Islet precursor cell (in vitro differentiated cells): ENCODE measurements around the gene ITGAE.
A peak's percentile ranks its signal among the peaks of the same experiment; 100 is the strongest.

Experiments used
- DNase-seq: peaks from one replicate; pipeline ENCODE4 v3.0.0-alpha.2; 2018

ITGAE gene

GRCh38 chr17:3690094-3690715 lies 110.8 kb downstream of the ITGAE start:
- DNase-seq: peak; percentile 62

DNA sequence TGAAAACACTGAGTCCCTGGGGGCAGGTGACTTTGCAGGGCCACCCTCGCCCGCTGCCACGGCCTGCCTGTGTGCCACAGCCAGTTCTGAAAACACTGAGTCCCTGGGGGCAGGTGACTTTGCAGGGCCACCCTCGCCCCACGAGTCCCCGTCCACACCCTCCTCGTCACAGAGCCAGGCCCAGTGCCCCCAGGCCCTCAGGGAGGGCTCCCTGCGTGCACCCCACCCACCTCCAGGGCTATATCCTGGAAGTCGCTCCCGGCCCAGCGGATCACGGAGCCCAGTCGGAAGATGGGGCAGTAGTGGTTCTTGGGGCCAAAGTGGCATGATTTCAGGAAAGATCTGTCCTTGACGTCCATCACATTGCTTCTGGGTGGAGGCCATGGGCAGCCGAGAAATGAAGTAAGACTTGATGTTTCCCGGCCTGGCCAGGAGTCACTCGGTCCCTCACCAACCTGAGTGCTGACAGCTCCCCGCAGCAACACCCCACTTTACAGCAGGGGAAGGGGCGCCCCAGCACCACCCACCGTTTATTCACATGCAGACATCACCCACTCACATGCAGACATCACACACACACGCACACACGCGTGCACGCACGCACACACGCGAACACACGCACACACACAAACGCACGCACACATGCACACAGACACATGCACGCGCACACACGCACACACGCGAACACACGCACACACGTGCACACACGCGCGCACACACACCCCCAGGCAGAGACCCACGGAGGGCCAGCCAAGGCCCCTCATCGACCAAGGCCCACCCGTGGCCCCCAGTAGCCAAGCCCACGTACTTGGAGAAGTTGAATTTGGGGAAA lies 111.5 kb downstream of the ITGAE start:
- DNase-seq: no peak

DNA sequence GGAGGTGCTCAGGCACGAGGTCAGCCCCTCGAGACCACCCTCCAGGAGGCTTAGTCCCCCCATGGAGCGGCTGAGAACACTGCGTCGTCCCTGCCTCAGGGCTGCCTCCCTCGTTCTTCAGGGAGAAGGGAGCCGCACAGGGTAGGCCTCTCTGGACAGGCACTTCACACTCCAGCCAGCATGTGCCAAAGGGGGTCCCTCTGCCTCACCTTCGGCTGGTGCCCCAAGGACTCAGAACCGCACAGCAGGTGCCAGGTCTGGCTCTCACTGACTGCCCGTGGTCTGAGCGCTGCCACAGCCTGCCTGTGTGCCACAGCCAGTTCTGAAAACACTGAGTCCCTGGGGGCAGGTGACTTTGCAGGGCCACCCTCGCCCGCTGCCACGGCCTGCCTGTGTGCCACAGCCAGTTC lies 112.1 kb downstream of the ITGAE start:
- DNase-seq: no peak

DNA sequence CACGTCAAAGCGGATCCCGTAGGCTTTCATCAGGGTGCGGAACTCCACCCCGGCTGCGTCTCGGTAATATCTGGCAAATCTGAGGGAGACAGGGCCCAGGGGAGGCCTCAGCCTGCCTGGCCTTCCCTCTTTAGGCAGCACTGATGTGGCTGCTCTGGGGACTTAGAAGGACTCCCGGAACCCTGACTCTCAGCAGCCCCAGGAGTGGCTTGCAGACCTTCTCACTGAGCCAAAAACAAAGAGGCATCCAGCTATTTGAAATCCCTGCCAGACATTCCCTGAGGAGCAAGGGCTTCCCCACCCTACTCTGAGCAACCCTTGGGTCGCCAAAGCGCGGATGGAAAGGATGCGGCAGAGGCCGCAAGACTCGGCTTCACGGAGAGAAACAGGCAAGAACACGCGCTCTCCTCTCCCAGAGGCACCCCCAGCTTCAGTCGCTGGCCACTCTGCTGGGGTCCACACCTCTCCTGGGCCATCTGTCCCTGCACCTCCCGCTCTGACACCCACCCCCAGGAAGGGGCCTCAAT lies 112.9 kb downstream of the ITGAE start:
- peak; percentile 60 for DNase-seq

DNA sequence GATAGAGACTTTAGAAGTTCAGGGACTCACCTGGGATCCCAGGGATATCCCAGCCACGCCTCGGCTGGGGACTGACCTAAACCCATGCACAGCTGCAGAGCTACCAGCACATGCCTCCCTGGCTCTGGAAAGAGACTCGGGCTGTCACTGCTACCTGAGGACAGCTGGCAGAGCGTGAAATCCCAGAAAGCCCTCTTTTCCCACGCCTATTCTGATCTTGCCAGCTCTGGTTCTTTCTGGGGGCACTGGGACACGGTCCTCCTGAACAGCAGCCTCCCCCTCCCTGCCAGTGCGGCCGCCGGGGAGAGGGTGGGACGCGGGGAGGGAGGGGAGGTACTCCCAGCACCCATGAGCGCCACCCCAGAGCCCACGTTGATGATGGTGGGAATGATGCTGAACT lies 115.8 kb downstream of the ITGAE start:
- DNase-seq: no peak

DNA sequence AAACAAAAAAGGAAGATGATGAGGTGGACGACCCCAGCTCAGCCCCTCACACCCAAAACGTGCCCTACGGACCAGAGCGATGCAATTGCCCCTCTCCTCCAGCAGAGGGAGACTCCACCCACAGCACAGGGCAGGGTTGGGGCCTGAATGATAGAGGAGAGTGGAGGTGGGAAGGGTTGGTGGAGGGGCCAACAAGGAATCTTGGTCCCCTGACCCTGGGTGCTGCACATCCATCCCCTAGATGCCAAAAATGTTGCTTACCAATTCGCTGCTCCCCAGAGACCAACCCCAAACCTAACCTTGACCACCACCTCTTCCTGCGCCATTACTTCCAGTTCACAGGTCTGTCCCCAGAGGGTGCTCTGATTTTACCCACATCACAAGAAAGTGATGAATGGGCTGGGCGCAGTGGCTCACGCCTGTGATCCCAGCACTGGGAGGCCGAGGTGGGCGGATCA lies 117.9 kb downstream of the ITGAE start:
- peak; percentile 72 for DNase-seq

DNA sequence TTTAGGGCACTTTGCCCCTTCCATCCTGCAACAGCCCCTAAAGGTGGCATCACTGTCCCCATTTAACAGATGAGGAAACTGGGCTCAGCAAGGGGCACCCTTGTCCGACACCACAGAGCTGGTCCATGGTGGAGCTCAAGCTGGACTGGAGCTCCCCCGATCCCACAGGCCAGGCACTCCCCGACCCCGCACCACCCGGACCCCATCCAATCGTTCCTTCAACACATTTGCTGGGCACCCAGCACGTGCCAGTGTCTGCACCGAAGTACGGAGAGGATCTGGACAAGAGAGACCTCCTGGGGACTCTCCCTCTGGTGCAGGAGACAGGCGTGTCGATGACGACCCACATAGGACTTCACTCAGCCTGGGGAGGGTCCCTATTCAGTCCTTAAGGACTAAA lies 119.0 kb downstream of the ITGAE start:
- DNase-seq: peak; percentile 46

DNA sequence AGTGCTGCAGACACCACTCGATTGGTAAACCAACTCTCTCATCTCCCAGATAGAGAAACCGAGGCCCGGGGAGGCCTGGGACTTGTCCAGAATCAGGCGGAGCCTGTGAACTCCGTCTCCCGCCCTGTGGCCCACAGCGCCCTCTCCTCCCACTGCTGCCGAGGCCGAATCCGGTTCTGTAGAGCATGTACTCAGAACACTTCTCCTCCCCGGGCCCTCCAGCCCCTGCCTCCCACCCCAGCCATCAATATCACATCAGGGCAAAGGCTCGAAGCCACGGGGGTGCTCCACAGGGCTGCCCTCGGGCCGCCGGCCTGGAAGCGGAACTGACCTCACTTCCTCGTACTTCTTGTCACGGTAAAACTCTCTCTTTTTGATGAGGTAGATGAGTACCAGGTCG lies 119.4 kb downstream of the ITGAE start:
- DNase-seq: peak; percentile 56

DNA sequence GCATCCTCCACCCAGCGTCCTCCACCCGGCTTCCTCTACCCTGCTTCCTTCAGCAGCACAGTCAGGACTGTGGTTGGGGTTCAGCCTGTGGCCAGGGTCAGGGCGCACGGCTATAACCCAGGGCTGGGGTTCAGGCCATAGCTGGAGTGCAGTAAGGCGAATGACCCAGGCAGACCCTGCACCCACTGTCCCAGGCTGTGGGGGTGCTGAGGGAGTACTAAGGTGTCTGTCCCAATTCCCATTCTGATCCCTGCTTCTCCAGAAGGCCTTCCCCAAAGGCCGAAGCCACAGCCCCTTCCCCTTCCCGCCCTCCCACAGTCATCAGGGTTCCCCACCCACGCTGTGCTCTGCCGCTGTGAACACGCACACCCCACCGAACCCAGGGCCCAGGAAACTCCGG lies 119.9 kb downstream of the ITGAE start:
- DNase-seq: peak; percentile 43

GRCh38 chr17:3679531-3680126 lies 121.4 kb downstream of the ITGAE start:
- peak; percentile 57 for DNase-seq

DNA sequence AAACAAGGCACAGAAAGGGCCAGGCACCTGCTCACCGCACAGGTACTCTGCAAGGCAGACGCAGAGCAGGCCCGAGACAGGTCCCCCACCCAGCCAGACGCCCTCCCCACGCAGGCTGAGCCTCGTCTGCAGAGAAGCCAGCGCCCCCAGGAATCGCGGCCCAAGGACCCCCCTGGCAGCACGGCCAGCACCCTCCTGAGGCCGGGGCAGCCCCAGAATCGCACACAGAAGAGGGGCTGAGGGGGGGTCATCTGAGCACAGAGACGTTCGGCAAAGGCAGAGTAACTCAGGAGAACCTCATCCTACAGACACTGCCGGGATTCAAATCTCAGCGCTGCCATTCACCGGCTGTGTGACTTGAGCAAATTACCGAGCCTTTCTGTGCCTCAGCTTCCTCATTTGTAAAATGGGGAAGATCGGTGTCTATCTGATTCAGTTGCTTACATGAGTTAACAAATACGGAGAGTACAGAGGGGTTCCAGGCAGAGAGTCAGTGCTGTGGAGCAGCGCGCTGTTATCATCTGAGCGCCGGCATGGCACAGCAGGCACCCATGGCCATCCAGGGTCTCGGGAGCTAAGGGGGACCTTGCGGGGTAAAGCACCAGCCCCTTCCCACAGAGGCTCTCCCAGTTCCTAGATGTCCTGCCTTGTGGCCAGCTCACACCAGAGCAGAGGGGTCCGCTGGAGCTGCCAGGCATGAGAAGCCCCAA lies 122.0 kb downstream of the ITGAE start:
- peak; percentile 56 for DNase-seq

DNA sequence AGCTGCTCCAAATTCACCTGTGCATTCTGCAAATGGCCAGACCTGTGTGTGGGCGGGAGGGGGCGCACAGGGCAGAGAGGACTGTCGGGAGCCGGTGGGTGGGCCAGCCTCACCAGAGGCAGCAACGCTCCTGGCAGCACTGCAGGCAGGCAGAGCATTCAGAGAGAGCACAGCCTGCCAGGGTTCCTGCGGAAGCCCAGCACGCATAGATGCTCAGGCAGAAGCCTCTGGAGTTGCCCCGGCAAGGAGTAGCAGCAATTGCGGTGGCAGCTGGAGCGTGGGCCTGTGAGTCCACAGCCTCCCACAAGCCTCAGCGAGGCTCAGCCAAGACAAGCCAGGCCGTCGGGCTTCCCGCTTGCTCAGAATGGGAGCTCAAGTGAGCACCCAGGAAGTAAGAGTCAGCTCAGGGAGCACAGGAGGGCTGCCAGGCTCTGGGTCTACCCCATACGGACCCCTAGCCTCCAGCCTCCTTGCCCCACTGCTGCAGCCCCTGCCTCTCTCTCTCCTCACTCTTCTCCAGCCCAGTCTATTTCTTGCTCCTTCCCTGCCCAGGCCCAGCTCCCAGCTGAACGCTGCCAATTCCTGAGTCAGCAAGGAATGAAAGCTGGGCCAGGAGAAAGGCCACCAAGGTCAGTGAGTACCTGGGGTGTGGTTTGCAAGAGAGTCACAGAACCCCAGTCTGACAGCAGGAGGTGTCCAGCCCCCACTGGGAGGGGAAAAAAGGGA lies 122.7 kb downstream of the ITGAE start:
- DNase-seq: peak; percentile 88

- DNase-seq: peak; percentile 56
These were observed 125.1 kb downstream of the ITGAE start for GRCh38 chr17:3675886-3676285.

DNA sequence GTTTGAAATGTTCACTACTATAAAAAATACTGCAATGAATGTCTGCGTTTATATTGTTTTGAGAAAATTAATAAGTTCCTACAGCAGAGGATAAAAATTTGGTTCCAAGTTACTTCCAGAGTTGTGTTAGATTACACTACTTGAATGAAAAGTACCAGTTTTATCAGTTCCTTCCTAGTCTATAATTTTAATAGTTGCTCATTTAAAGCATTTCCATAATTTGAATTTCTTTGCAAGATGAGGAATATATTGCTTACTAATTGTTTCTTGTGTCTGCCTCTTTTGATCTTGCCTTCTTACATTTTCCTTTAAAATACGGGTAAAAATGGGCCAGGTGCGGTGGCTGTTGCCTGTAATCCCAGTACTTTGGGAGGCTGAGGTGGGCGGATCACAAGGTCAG lies 128.4 kb downstream of the ITGAE start:
- no peak for DNase-seq

GRCh38 chr17:3669548-3669947 lies 131.4 kb downstream of the ITGAE start:
- DNase-seq: no peak

DNA sequence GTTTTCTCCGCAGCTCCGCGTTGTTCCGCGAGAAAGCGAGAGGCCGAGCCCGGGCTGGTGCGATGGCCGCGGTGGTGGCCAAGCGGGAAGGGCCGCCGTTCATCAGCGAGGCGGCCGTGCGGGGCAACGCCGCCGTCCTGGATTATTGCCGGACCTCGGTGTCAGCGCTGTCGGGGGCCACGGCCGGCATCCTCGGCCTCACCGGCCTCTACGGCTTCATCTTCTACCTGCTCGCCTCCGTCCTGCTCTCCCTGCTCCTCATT lies 132.0 kb downstream of the ITGAE start:
- DNase-seq: no peak

DNA sequence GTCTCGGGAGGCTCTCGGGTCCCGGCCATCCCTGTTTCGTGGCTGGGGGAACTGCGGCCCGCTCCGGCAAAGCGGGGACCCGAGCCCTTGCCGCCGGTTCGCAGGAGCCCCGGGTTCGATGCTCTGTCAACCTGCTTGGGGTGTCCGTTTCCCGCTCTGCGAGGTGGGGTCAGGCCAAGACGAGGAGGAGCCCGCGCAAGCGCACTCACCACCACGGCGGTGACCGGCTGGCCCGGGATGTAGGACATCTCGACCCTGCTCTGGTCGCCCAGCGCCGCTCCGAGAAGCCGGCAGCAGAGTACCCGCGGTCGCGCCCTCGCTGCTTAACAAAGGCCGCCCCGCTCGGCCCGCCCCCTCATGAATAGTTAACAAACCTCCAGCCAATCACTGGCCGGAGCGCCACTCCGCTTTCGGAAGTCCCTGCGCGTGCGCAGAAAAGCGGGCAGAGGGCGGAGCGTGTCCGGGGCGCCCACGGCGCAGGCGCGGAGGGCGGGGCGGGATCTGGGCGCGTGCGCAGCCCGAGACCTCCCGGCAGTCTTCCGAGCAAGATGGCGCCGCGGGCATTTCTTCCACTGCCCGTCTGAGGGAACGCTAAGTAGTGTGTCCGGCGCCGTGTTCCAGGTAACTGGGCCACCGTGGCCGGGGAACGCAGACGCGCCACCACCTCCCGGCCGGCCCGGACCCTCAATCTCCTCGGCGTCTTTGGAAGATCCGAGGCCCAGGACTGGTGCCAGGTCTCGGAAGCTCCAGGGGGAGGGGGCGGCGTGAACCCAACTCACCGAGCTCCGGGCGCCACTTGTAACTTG lies 132.5 kb downstream of the ITGAE start, which contains the start of the genes EMC6 and TAX1BP3:
EMC6 (plus strand) TSS at position 534 of the 806 bp plus-strand sequence. CDS start 335 bp downstream, outside the sequence.
TAX1BP3 (minus strand) TSS at position 300 of the 806 bp plus-strand sequence; CDS start at position 248, 52 bp downstream.
- DNase-seq: peak; percentile 100

- peak; percentile 98 for DNase-seq
These were observed 133.4 kb downstream of the ITGAE start for GRCh38 chr17:3667366-3668278.

- DNase-seq: no peak
These were observed 134.5 kb downstream of the ITGAE start for GRCh38 chr17:3666516-3666915.

- DNase-seq: no peak
These were observed 135.2 kb downstream of the ITGAE start for GRCh38 chr17:3665834-3666233.
